GM19099 (cell line): Measurements from ENCODE around the gene GAS2L2.

ENCODE experiments used
- POLR2A ChIP-seq: IDR thresholded peaks from 3 replicates; pipeline ENCODE4 v1.6.1; 2011; ENCODE audit warnings: low read depth; ENCODE audit not compliant: insufficient read length; ENCODE audit errors: extremely low read depth

GAS2L2 gene

GRCh38 chr17:35764123-35764991 is 11.3 kb upstream of the GAS2L2 start:
- TF ChIP-seq POLR2A = no peak

GRCh38 chr17:35763767-35764122 is 10.7 kb upstream of the GAS2L2 start:
- TF ChIP-seq POLR2A = no peak

DNA sequence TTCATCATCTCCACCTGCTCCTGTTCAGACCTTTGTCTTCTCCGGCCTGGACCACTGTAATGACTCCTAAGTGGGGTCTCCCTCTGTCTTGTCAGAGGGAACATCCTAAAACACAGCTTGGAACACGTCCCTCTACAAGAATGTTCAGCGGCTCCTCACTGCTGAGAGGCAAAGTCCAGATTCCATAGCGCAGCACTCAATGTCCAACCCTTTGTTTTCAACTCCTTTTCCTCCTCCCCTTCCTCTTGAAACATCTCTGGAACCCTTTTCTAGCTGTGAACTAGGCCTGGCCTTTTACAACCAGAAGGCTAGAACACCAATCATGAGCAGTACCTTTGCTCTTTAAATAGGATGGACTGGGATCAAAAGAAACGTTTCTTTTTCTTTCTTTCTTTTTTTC is 8.6 kb upstream of the GAS2L2 start:
- no peak for TF ChIP-seq POLR2A

DNA sequence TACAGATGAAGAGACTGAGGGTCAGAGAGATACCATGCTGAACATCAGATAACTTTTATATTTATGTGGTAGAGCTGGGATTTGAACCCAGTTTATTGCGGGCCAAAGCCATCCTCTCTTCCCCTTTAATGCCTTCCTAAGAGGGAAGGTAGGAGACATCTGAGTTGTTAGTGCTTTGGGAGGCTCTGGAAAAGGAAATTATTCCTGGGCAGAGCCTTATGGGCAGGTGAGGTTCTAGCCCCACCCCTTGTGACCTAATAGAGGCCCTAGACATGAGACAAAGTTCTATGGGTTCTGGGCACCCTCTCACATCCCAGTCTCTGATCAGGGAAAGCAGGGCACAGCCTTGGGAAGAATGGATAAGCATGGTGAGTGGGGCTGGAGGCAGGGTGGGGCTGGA is 7.5 kb upstream of the GAS2L2 start, which contains the start of gene C17orf50:
Gene C17orf50 (plus strand): TSS at position 301 of the 400 bp plus-strand sequence. CDS start 55 bp downstream, at position 356.
- no peak for TF ChIP-seq POLR2A

DNA sequence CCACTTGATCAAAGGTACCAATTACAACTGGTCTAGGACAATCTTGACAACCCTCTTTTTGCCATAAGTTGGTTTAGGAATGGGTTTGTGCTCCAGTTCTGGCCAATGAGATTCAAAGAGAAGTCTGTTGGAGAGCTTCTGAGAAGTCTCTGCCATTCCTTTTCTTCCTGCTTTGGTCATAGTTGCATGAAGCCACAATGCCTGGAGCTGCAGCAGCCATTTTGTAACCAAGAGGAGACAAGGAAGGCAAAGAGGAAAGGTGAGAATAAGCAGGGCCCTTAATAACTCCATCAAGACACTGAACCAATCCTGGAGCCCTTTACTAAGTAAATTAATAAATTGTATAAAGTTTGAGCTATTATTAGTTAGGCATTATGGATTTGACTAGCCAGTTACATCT is 4.2 kb upstream of the GAS2L2 start:
- no peak for TF ChIP-seq POLR2A

DNA sequence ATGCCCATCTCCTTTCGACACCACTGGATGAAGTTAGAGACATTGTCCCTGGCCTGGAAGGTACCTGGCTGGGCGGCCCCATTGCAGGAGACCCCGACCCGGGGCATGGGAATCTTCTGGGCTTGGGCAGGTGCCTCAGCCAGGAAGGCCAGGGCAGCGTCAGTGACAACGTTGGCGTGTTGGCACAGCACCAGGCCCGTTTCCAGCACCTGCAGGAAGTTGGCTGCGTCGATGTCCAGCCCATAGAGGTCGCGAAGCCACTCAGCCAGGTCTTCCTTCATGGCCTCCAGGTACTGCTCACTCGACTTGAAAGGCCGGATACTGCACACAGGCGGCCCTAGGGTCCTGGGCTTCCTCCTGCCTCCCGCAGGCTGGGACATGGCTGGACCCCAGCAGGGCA is 568 bp downstream of the GAS2L2 start:
- no peak for TF ChIP-seq POLR2A

- TF ChIP-seq POLR2A = no peak
Observed at GRCh38 chr17:35750526-35751395, 2.3 kb downstream of the GAS2L2 start.

GRCh38 chr17:35749560-35750412 is 3.3 kb downstream of the GAS2L2 start:
- TF ChIP-seq POLR2A = no peak

DNA sequence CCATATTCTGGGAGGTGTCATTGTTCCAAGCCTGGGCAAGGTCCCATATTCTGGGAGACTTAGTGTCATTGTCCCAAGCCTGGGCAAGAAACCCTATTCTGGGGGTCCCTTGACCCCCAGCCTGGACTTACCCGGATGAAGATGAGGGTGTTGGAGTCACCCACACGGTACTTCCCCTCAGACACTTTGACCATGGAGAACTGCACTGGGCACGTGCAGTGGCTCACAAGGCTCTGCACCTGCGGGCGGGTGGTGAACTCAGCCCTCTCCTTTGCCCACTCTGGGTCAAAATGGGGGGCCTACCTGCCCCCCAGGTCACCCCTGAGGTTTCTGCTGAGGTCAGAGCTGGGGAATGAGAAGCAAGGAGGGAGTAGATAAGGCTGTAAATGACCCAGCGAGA is 4.1 kb downstream of the GAS2L2 start:
- no peak for TF ChIP-seq POLR2A

GRCh38 chr17:35748341-35748841 is 4.6 kb downstream of the GAS2L2 start:
- TF ChIP-seq POLR2A = no peak

DNA sequence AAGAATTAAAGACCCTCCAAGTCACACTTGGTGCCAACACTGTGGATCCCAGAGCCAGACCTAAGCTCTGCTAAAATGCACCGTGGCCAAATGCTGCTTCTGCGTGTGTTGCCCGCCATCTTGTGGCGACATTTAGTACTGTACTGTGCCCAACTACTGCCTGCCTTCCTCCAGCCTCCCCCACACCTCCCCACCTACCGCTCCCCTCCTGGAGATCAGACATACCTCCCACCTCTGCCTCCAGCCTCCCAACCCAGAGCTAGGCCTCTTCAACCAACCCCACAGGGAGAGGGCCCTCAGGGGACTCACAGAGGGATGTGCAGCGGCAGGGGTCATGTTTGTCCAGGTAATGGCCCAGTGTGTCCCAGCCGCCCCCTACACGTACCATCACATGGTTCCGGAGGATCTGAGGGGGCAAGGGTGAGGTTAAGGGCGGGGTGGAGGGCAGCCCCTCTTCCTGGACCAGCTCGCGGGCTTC is 5.5 kb downstream of the GAS2L2 start:
- TF ChIP-seq POLR2A = no peak

DNA sequence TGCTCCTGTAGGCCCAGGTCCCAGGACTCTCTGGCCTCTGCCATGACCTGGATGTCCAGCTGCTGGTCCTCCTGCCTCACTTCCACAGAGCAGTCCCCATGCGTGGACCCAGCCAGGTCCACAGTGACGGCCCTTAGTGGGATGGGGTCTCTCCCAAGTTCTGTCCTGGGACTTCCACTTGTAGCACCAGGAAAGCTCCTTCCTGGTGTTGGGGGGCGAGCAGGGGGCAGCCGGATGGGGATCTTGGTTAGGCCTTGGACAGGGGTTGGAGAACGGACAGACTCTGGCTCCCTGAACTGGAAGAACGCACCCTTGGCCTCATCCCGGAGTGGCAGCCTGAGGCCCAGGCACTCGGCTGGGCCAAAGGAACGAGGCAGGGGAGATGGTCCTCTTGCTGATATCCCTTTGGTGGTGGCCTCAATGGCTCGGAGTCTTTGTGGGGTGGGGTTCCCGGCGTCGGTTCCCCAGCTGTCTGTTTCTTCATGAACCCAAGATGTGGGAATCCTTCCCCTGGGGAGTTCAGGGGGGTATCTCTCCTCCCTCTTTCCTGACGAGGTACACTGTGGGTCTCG is 7.2 kb downstream of the GAS2L2 start:
- TF ChIP-seq POLR2A = no peak

DNA sequence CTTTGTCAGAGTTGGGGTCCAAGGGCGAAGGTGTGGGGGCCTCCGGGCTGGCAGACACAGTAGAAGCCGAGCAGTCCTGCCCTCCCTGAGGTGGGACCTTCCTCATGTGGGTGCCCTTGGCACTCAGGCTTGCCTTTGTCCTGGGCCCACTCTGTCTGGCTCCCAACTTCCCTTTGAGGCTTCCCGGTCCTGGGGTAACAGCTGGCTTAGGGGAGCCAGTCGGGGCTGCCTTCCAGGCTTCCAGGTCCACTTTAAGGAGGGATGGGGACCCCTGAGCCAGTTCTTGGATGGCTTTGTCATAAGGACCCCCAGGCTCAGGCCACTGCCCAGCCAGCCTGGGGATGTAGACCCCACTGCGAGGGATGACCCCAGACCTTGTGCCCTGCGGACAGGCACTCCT is 7.8 kb downstream of the GAS2L2 start:
- no peak for TF ChIP-seq POLR2A

- TF ChIP-seq POLR2A = no peak
Observed at GRCh38 chr17:35744830-35745229, 8.2 kb downstream of the GAS2L2 start.
